ENCODE data around the gene SIRT1.

- TF ChIP-seq POLR2A (IDR thresholded peaks at IDR 0.05; ENCODE audit: borderline replicate concordance, extremely low read depth, insufficient read depth, insufficient read length): no peak
- TF ChIP-seq YY1 (IDR thresholded peaks at IDR 0.05; ENCODE audit: extremely low read depth, insufficient replicate concordance, low read depth, low read length): no peak
- TF ChIP-seq EZH2 (IDR thresholded peaks at IDR 0.05): no peak
- TF ChIP-seq POLR2AphosphoS5 (IDR thresholded peaks at IDR 0.05; ENCODE audit: low read depth, low read length): no peak
- TF ChIP-seq, protein P1, sequence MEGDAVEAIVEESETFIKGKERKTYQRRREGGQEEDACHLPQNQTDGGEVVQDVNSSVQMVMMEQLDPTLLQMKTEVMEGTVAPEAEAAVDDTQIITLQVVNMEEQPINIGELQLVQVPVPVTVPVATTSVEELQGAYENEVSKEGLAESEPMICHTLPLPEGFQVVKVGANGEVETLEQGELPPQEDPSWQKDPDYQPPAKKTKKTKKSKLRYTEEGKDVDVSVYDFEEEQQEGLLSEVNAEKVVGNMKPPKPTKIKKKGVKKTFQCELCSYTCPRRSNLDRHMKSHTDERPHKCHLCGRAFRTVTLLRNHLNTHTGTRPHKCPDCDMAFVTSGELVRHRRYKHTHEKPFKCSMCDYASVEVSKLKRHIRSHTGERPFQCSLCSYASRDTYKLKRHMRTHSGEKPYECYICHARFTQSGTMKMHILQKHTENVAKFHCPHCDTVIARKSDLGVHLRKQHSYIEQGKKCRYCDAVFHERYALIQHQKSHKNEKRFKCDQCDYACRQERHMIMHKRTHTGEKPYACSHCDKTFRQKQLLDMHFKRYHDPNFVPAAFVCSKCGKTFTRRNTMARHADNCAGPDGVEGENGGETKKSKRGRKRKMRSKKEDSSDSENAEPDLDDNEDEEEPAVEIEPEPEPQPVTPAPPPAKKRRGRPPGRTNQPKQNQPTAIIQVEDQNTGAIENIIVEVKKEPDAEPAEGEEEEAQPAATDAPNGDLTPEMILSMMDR (IDR thresholded peaks at IDR 0.05 in 2 of 3, conservative IDR thresholded peaks at IDR 0.05 in 1 of 3; ENCODE audit: borderline replicate concordance in 1 of 3, insufficient read depth in 1 of 3, low read depth in 2 of 3, low read length in 2 of 3): no peak
- no peak for TF ChIP-seq CEBPB (IDR thresholded peaks at IDR 0.05; ENCODE audit: low read depth)
- no peak for TF ChIP-seq FOSL1 (IDR thresholded peaks at IDR 0.05; ENCODE audit: low read depth)
- TF ChIP-seq, protein P2, sequence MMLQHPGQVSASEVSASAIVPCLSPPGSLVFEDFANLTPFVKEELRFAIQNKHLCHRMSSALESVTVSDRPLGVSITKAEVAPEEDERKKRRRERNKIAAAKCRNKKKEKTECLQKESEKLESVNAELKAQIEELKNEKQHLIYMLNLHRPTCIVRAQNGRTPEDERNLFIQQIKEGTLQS (IDR thresholded peaks at IDR 0.05): no peak
- no peak for TF ChIP-seq RAD21 (IDR thresholded peaks at IDR 0.05; ENCODE audit: low read depth)
- TF ChIP-seq ZBTB33 (IDR thresholded peaks at IDR 0.05; ENCODE audit: extremely low read depth, insufficient replicate concordance, low read length): no peak
- TF ChIP-seq ELF1 (IDR thresholded peaks at IDR 0.05; ENCODE audit: borderline replicate concordance, low read depth): no peak
Observed at GRCh38 chr10:67861750-67862432, 22.6 kb upstream of the SIRT1 start.

Data from HCT116 (cell line).